Lung (tissue), 12 donors: ENCODE data around the gene SLF2. TPM values are rescaled to one million over a fixed set of nuclear protein-coding genes. Genes with fewer than 3 reads are reported as not detected.

Experiments used
- ATAC-seq: fragments of 200-7000 bp; cut with Tn5 transposase; one replicate; pipeline ENCODE4 v1.9.1; 2020; ENCODE audit warnings: moderate number of reproducible peaks; ENCODE audit not compliant: insufficient read depth, low FRiP score
- DNase-seq, 3 donors: peaks; one replicate each; pipeline ENCODE4 v3.0.0-alpha.2; 2013 to 2017
- H3K27ac ChIP-seq, 2 donors: one replicate each; pipeline ENCODE4 v1.5.1; 2013; ENCODE audit warnings: mild to moderate bottlenecking in 2 of 2, moderate library complexity in 2 of 2, control low read depth in 1 of 2, inconsistent platforms in 1 of 2, low read depth in 1 of 2, low read length in 1 of 2
- H3K27me3 ChIP-seq, 3 donors: one replicate each; pipeline ENCODE4 v1.5.1; 2013; ENCODE audit warnings: low read length in 2 of 3; ENCODE audit not compliant: control insufficient read depth in 3 of 3, insufficient read depth in 3 of 3
- H3K36me3 ChIP-seq, 4 donors: one replicate each; pipeline ENCODE4 v1.5.1; 2013; ENCODE audit warnings: low read length in 4 of 4, mild to moderate bottlenecking in 1 of 4, moderate library complexity in 1 of 4; ENCODE audit not compliant: control insufficient read depth in 4 of 4, insufficient read depth in 4 of 4
- H3K4me1 ChIP-seq, 5 donors: one replicate each; pipeline ENCODE4 v1.5.1; 2013; ENCODE audit warnings: low read length in 5 of 5, mild to moderate bottlenecking in 2 of 5, moderate library complexity in 1 of 5; ENCODE audit not compliant: control insufficient read depth in 5 of 5, insufficient read depth in 5 of 5
- H3K4me3 ChIP-seq: one replicate; pipeline ENCODE4 v1.5.1; 2013; ENCODE audit warnings: mild to moderate bottlenecking, control low read depth, moderate library complexity
- H3K9ac ChIP-seq, 2 donors: one replicate each; pipeline ENCODE4 v1.5.1; 2013; ENCODE audit warnings: low read length in 2 of 2, control low read depth in 1 of 2; ENCODE audit not compliant: insufficient read depth in 1 of 2
- H3K9me3 ChIP-seq, 4 donors: one replicate each; pipeline ENCODE4 v1.5.1; 2013; ENCODE audit warnings: low read length in 3 of 4, mild to moderate bottlenecking in 1 of 4, moderate library complexity in 1 of 4; ENCODE audit not compliant: control insufficient read depth in 4 of 4, insufficient read depth in 3 of 4
- CTCF ChIP-seq: IDR thresholded peaks from 2 replicates; pipeline ENCODE4 v1.5.1; 2012; ENCODE audit warnings: mild to moderate bottlenecking; ENCODE audit errors: control extremely low read depth, extremely low read depth
- WGBS, 2 donors: extraction: QIAGEN DNeasy Blood & Tissue Kit; methylation state at CpG; one replicate each; pipeline ENCODE4 v1.1.7; 2013; 5-methylcytosine and 5-hydroxymethylcytosine counted together
- polyA plus RNA-seq, 2 donors: library from polyadenylated mRNA; stranded (reverse); fragments of 200-250 nt; gene quantifications; one replicate each; pipeline ENCODE4 v1.2.1, GENCODE V29; 2013
- total RNA-seq, 2 donors: library from RNA; depleted of rRNA in 1 of 2; stranded (reverse); fragments of >200 nt in 1 of 2; gene quantifications; one replicate each; pipeline ENCODE4 v1.2.1, GENCODE V29; 2014 to 2021
- donor health status: control.
- donor health status: control.
- donor health status: Bipolar disorder and iron deficiency.
- donor health status: healthy.
- donor health status: DM: yes; HTN: yes; CAD: no.

The SLF2 gene
- total and polyA plus RNA-seq, 4 donors, result 7.1 to 60.0 (median 21.8) TPM

GRCh38 chr10:100889546-100889945 is 23.2 kb upstream of the SLF2 start:
- Histone ChIP-seq H3K4me3 (no peak overlapping the region), H3K27me3 (peaks cover 0 to 9% (median 0%) of the 10 kb centered on the region in 3 donors), H3K9me3 (no peaks in the 10 kb centered on the region), H3K4me1 (peaks cover 0 to 19% (median 0%) of the 10 kb centered on the region in 5 donors), H3K9ac (no peak overlapping the region), H3K36me3 (no peaks in the 10 kb centered on the region), H3K27ac (no peak overlapping the region)
- 57 to 80% methylated on average over 4 of the region's 4 CpGs for WGBS, 2 donors
- TF ChIP-seq CTCF, result no peak
- no peak for ATAC-seq
- DNase-seq, result no peak

DNA sequence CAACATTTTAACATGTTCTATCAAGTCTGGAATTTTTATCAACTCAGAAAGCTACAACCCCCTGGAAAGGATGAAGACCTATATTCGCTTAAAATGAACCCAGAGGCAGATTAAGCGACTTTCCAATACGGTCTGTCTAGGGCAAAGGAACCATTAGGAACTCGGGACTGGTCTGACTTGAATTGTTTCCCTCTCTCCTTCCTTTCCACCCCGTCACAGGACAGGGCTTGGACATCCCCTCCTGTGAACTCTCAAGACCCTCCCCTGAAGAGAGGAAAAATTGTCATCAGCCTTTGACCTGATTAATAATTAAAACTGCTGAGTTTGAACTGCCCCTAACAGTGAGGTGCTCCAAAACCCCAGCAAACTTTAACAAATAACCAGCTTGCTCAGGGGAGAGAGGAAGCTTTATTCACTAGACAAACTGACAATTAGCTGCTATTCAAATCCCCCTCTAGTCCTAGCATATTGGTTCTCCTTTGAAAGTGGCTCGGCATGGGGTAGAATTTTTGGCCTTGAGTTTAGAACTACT is 22.6 kb upstream of the SLF2 start:
- Histone ChIP-seq H3K9me3 (no peaks in the 10 kb centered on the region), H3K9ac (no peak overlapping the region), H3K4me3 (no peak overlapping the region), H3K36me3 (no peaks in the 10 kb centered on the region), H3K27ac (no peak overlapping the region), H3K27me3 (peaks cover 0 to 9% (median 0%) of the 10 kb centered on the region in 3 donors), H3K4me1 (peaks cover 0 to 21% (median 0%) of the 10 kb centered on the region in 5 donors)
- WGBS, 2 donors, result 69 to 74% methylated on average over 6 of the region's 6 CpGs
- DNase-seq (no peak), ATAC-seq (no peak)
- TF ChIP-seq CTCF, result no peak

DNA sequence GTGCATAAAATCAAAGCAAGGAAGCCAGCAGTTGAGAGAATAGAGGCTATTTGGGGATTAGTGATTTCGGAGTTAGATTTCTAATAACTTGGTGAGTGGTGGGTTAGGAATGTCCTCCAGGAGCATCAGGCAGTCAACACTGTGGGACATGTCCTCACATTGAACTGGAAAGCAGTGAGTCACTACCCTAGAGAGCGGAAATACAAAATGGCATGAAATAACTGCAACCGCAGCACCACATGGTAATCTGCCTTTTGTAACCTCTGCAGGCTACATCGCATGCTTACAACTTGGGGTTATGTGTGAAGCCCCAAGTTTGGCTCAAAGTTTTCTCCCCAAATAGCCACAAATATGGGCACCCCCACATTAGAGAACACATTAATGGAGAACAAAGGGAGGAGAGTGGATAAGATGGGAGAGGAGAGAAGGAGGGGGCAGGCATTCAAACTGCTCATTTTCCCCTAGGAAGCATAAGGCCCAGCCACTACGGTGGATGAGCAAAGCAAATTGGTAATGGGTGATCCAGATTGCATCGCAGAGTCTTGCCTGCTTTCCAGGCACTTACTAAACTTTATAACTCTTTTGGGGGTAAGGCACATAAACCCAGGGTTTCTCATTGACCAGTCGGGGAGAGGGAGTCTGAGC is 22.0 kb upstream of the SLF2 start:
- no peak overlapping the region for H3K27ac ChIP-seq
- H3K36me3 ChIP-seq, result no peaks in the 10 kb centered on the region
- peaks cover 0 to 9% (median 0%) of the 10 kb centered on the region in 3 donors for H3K27me3 ChIP-seq
- H3K4me1 ChIP-seq, result peaks cover 0 to 24% (median 0%) of the 10 kb centered on the region in 5 donors
- H3K9me3 ChIP-seq, result no peaks in the 10 kb centered on the region
- ATAC-seq, result no peak
- no peak for TF ChIP-seq CTCF
- H3K4me3 ChIP-seq, result no peak overlapping the region
- H3K9ac ChIP-seq, result no peak overlapping the region
- no peak for DNase-seq
- WGBS, 2 donors, result 86 to 90% methylated on average over 7 of the region's 7 CpGs
